GM18951 (cell line): ENCODE results near the gene IER5L.

ENCODE experiments used
- POLR2A ChIP-seq: IDR thresholded peaks from 4 replicates; pipeline ENCODE4 v1.6.1; 2011; ENCODE audit warnings: mild to moderate bottlenecking; ENCODE audit not compliant: insufficient read length, insufficient read depth; ENCODE audit errors: extremely low read depth
- in situ Hi-C: fragments of 300-500 bp; cut with MboI; formaldehyde crosslinking; loops from one replicate; pipeline ENCODE4 v1.12.0; 2022; ENCODE audit warnings: low sequenced_read_pairs, mixed read lengths, inconsistent platforms; ENCODE audit not compliant: unreplicated experiment

IER5L gene

GRCh38 chr9:129177791-129178567 is at the start of gene IER5L:
TSS of gene IER5L (minus strand) at chr9:129178261. CDS start at chr9:129178052, 209 bp downstream.
- in situ Hi-C loops = loop anchor here (10.0 kb wide), 1 partner anchor 437 kb away; no protein-coding TSS in a partner anchor
- TF ChIP-seq POLR2A = peak; percentile 99

DNA sequence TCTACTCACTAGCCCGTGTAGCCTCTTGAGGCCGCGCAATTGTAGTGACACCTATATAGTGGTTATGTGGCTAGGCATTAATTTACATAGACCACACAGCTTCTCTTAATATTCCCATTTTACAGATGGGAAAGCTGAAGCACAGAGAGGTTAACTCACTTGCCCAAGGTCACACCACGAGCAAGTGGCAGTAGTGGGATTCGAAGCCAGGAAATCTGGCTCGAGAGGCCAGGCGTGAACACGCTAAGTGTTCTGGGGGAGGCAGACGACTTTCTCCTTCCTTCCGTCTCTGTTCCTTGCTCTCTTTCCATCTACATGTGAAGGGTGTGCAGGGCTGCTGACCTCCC is 49.8 kb upstream of the IER5L start:
- no peak for TF ChIP-seq POLR2A
- in situ Hi-C loops = no loop called here

DNA sequence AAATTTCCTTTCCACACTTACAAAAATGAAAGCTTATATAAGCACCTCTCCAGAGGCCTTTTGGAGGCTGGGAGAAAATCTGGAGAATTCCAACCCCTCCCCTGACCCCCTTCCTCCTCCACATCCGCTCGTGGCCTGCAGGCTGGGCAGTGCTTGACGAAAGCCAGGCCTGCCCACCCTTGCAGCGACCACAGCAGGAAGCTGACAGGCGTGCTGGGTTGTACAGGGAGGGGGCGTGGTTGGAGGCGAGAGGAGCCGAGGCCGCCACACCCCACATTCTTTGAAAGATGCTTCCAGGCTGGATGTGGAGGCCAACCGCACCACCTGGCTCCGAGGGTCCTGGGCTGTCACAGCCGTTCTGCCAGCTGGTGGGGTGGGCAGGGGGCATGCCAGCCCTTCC is 47.8 kb upstream of the IER5L start:
- no peak for TF ChIP-seq POLR2A
- in situ Hi-C loops = no loop called here

GRCh38 chr9:129225490-129225778 is 47.4 kb upstream of the IER5L start:
- no peak for TF ChIP-seq POLR2A
- in situ Hi-C loops = no loop called here

DNA sequence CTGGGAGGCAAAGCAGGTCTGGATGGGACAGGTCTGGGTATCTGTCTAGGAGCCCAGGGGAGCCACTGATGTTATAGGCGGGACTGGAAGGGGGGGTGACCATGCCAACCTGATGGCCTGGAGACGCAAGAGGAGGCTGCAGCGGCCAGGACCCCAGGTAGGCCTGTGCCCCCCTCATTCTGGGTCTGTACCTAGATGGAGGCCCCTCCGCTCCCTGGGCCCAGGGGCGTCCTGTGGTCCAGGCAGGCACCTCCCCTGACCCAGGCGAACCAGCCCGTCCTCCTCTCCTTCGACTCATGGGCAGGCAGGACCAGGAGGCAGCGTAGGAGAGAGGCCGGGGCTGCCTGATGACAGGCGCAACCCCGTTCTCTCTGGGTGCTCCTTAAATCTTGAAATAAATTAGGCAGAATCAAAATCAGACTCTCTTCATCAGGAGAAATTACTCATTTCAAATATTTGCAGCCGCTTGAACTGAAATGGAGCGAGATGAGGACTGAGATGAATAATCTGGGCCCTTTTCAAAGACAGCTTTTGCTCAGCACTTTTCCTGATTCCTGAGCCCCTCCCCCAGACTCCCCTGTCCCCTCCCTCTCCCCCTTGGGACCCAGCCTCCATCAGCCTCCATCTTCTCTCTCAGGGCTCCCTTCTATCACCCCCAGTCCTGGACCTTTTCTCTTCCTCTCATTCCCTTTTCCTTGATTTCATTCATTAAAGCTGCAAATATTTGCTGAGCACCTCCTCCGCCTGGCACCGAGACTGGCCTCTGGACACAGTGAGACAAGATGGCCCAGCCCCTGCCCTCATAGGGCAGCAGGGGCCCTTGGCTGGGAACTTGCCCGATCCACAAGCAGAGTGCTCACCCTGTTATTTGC is 46.8 kb upstream of the IER5L start:
- no peak for TF ChIP-seq POLR2A
- in situ Hi-C loops = no loop called here

DNA sequence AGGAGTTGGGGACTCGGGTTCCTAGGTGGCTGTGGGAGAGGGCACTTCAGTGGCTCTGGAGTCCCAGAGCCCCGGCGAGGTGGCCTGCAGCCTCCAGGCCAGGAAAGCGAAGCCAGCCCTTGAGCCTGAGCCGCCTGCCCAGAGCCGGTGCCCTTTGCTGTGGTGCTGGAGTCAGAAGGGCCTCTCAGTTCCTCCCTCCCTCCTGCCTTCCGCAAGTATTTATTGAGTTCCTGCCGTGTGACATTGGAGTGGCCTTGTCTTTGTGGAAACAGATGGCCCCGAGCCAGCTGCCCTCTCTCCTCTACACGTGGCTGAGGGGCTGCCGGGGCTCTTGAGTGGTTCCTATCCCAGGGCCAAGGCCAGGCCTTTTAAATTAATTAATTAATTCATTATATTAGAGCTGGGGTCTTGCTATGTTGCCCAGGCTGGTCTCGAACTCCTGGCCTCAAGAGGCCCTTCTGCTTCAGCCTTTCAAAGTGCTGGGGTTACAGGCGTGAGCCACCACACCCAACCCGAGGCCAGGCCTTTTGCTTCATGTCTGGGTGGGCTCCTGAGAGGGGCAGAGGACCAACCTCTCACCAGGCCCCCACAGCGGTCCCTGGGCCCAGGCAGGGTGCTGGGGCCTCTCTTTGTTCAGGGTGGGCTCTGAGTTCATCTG is 45.6 kb upstream of the IER5L start:
- in situ Hi-C loops = no loop called here
- no peak for TF ChIP-seq POLR2A

GRCh38 chr9:129222819-129223218 is 44.8 kb upstream of the IER5L start:
- in situ Hi-C loops = no loop called here
- TF ChIP-seq POLR2A = no peak

- TF ChIP-seq POLR2A = no peak
- in situ Hi-C loops = no loop called here
Measured at GRCh38 chr9:129221979-129222635, 44.0 kb upstream of the IER5L start.

DNA sequence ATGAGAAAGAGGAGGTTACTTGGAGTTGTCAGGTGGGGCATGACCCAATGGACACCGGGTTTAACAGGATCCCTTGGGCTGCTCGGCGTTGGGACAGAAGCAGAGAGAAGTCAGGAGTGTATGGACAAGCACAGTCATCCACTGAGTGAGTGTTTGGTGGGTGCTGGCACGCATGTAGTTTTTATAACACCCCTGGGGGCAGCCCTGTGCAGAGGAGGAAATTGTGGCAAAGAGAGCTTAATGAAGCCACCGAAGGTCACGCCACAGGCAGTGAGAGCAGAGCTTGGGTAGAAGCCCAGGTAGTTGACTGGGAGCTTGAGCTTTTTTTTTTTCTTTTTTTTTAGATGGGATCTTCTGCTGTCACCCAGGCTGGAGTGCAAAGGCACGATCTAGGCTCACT is 43.2 kb upstream of the IER5L start:
- no peak for TF ChIP-seq POLR2A
- in situ Hi-C loops = no loop called here

GRCh38 chr9:129220771-129221170 is 42.7 kb upstream of the IER5L start:
- TF ChIP-seq POLR2A = no peak
- in situ Hi-C loops = no loop called here

DNA sequence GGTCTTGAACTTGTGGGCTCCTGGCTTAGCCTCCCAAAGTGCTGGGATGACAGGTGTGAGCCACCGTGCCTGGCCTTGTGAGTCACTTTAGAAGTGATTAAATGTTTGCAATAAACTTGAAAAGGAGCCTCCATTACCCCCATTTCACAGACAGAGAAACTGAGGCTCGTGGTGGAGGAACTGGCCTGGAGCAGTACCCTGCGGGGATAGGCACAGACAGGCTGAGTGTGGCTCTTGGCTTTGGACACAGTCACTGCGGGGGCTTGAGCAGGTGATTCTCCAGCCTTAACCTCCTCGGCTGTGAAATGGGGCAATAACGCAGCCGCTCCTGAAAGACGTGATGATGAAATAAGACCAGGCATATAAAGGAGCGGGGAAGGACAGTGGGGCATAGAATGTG is 40.9 kb upstream of the IER5L start:
- in situ Hi-C loops = no loop called here
- no peak for TF ChIP-seq POLR2A

- in situ Hi-C loops = no loop called here
Measured at GRCh38 chr9:129218272-129218625, 40.2 kb upstream of the IER5L start.

GRCh38 chr9:129213551-129213950 is 35.5 kb upstream of the IER5L start:
- in situ Hi-C loops = no loop called here
- TF ChIP-seq POLR2A = no peak

More at GRCh38 chr9:129218272-129218625, 40.2 kb upstream of the IER5L start:
- TF ChIP-seq POLR2A = no peak
